ENCODE measurements around the gene MYH11. TPM values are rescaled to one million over a fixed set of nuclear protein-coding genes. Genes with fewer than 3 reads are reported as not detected.
"Not testable (repeated sequence)": the region's sequence is repeated elsewhere in the genome, so short reads cannot be mapped to it uniquely, and the experiment has no call there.

MYH11 gene
- total and polyA plus RNA-seq, 10 of the 15 experiments (the other 5 are each of a cell fraction or from before 2014, with no cell fraction given) = 0.01 to 1.9 (median 0.13) TPM; not detected in 1

- no peak for TF ChIP-seq CEBPB (IDR thresholded peaks at IDR 0.05; ENCODE audit: borderline replicate concordance in 1 of 2, low read depth in 2 of 2, low read length in 2 of 2)
These were observed 13.1 kb downstream of the MYH11 start (continued) for GRCh38 chr16:15843635-15844279.

- H3K4me3 ChIP-seq; H3K36me3 ChIP-seq (ENCODE audit: control insufficient read depth in 2 of 2, insufficient read depth in 2 of 2, low read length in 1 of 2); BruUV-seq (replicated peaks); FAIRE-seq; H3K9me3 ChIP-seq (replicated peaks; ENCODE audit: control insufficient read depth, insufficient read depth, low read length); H4K20me1 ChIP-seq (ENCODE audit: control insufficient read depth, insufficient read depth); CTCF ChIA-PET; in situ Hi-C loops (cut with MboI); H3K27me3 ChIP-seq (replicated peaks in 1 of 2; ENCODE audit: control insufficient read depth in 2 of 2, insufficient read depth in 2 of 2, low read length in 1 of 2); intact Hi-C loops (cut with micrococcal nuclease; ENCODE audit: unreplicated experiment); H3K4me1 ChIP-seq (ENCODE audit: control insufficient read depth, insufficient read depth, low read length); SMC1A ChIA-PET (ENCODE audit: uncharacterized antibody, unreplicated experiment); H3K9ac ChIP-seq (ENCODE audit: control insufficient read depth, insufficient read depth, low read length); ATAC-seq; H3K27ac ChIP-seq (ENCODE audit: control insufficient read depth, insufficient read depth); H2AFZ ChIP-seq (ENCODE audit: control insufficient read depth, low read depth, low read length); DNase-seq (ENCODE audit: low read depth, low spot score); RAD21 ChIA-PET (ENCODE audit: unreplicated experiment); H3K79me2 ChIP-seq (ENCODE audit: control insufficient read depth, insufficient read depth, low read length); H3K4me2 ChIP-seq (ENCODE audit: control insufficient read depth, insufficient read depth); POLR2A ChIA-PET: not testable (repeated sequence)
- 72% methylated on average over 8 of the region's 8 CpGs for WGBS (ENCODE audit: insufficient coverage, insufficient replicate concordance, low lambda C conversion rate, missing lambda C conversion rate)
These were observed 17.6 kb downstream of the MYH11 start for GRCh38 chr16:15839204-15839603.

- WGBS (ENCODE audit: insufficient coverage, insufficient replicate concordance, low lambda C conversion rate, missing lambda C conversion rate) = 74% methylated on average over 9 of the region's 11 CpGs
- no peaks in the 10 kb centered on the region for H4K20me1 ChIP-seq (ENCODE audit: control insufficient read depth, insufficient read depth)
These were observed 19.1 kb downstream of the MYH11 start for GRCh38 chr16:15837761-15838160.

More at GRCh38 chr16:15837761-15838160, 19.1 kb downstream of the MYH11 start:
- CTCF ChIA-PET = no interaction called here
- no peak overlapping the region for H3K4me2 ChIP-seq (ENCODE audit: control insufficient read depth, insufficient read depth)
- RAD21 ChIA-PET (ENCODE audit: unreplicated experiment) = no interaction called here
- H3K27ac ChIP-seq (ENCODE audit: control insufficient read depth, insufficient read depth) = no peak overlapping the region
- no peak overlapping the region for H2AFZ ChIP-seq (ENCODE audit: control insufficient read depth, low read depth, low read length)
- no peaks in the 10 kb centered on the region for H3K9me3 ChIP-seq (replicated peaks; ENCODE audit: control insufficient read depth, insufficient read depth, low read length)
- H3K4me3 ChIP-seq = no peak overlapping the region
- no peak for TF ChIP-seq RAD21 (IDR thresholded peaks at IDR 0.05; ENCODE audit: insufficient read depth, low read depth, low read length)
- no peak for TF ChIP-seq IKZF1 (conservative IDR thresholded peaks at IDR 0.05)
- no peak for TF ChIP-seq TCF3 (IDR thresholded peaks at IDR 0.05; ENCODE audit: borderline replicate concordance, insufficient read depth, low read depth, low read length)
- no peak for TF ChIP-seq RFX5 (IDR thresholded peaks at IDR 0.05; ENCODE audit: low read depth, low read length)
- FAIRE-seq (no peak), DNase-seq (ENCODE audit: low read depth, low spot score) (no peak), ATAC-seq (no peak)
- intact Hi-C loops (cut with micrococcal nuclease; ENCODE audit: unreplicated experiment) (no loop called here), in situ Hi-C loops (cut with MboI) (no loop called here)
- SMC1A ChIA-PET (ENCODE audit: uncharacterized antibody, unreplicated experiment) = no interaction called here
- no peaks in the 10 kb centered on the region for H3K27me3 ChIP-seq (replicated peaks in 1 of 2; ENCODE audit: control insufficient read depth in 2 of 2, insufficient read depth in 2 of 2, low read length in 1 of 2)
- no peaks in the 10 kb centered on the region for H3K36me3 ChIP-seq (ENCODE audit: control insufficient read depth in 2 of 2, insufficient read depth in 2 of 2, low read length in 1 of 2)
- peaks cover 5% of the 10 kb centered on the region; the same call in 1 of the 2 replicates for H3K4me1 ChIP-seq (ENCODE audit: control insufficient read depth, insufficient read depth, low read length)
- POLR2A ChIA-PET = no interaction called here
- BruUV-seq (replicated peaks) = no TSS peak
- no peak overlapping the region for H3K9ac ChIP-seq (ENCODE audit: control insufficient read depth, insufficient read depth, low read length)
- H3K79me2 ChIP-seq (ENCODE audit: control insufficient read depth, insufficient read depth, low read length) = no peaks in the 10 kb centered on the region
